Measurements from ENCODE around the gene FXR2.

FXR2 gene

GRCh38 chr17:7589204-7589868 is 25.4 kb downstream of the FXR2 start:
- peak in 55 of 58 donors; percentile 35 to 90 (median 70) for DNase-seq

DNA sequence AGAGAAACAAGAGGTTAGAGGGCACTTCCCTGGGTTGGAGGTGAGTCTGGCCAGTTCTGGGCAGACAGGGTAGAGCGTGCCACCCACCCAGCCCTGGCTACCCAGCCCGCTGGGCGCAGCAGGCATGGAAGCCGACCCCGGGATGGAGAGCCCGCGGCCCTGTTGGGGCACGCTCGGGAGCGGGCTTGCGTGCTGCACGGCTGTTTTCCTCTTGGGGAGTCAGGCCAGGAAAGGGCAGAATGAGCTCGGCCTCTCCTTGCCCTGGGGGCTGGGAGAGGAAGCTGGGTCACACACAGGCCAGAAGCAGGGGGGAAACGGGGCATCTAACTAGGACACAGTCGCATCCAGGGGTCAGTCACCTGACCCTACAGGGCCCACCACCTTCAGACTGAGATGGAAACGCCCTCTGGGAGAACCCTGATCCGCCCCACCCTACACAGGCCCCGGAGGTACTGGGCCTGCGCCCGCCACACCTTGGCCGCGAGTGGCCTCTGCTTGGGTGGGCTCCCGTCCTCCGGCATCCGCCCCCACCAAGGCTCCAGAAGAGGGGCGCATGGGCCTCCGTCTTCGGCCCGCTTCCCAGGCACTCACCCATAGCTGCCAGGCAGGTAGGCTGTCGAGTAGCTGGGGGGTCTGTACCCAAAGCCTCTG is 26.0 kb downstream of the FXR2 start:
- peak in 1 of 58 donors; percentile 21 for DNase-seq

GRCh38 chr17:7587420-7588151 is 27.1 kb downstream of the FXR2 start:
- DNase-seq, result peak in 5 of 58 donors; percentile 15 to 40 (median 21)

- no peak for DNase-seq
These were observed 27.9 kb downstream of the FXR2 start for GRCh38 chr17:7586673-7587419.

DNA sequence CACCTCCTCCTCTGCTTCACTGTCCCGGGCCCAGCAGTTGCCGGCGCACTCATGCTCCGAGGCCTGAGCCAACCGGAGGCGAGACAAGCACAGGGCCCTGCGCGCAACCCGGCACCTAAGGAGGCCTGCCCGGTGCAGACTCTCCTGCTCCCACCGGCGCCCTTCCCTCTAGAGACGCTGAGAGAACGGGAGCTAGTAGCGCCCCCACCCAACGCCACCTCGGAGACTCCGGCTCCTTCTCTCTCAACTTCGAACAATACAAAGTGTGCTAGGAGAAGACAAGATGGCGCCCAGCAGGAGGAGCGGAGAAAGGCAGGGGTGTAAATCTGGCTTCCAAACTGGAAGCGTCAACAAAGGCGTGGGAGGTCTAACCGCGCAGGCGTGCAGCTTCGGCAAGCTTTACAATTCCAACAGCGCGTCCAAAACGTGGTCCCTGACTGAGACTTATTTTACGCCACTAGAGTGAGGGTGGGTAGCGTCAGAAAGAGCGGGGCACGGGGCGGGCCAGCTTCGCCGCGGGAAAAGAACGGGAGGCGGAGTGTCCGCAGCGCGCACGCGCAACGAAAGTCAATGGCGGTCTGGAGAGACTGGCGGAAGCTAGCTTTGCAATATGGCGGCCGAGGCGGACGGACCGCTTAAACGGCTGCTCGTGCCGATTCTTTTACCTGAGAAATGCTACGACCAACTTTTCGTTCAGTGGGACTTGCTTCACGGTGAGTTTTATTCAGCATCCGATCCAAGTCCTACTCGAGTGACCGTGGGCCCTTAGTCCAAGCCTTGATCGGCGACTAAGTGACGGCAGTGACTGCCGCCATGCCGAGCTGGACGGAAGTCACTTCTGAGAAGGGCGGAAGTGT is 31.2 kb downstream of the FXR2 start, which contains the start of gene MPDU1:
MPDU1 (plus strand) TSS at position 600 of the 857 bp plus-strand sequence; CDS start at position 611, 11 bp downstream.
- peak; percentile 75 to 100 (median 96) for DNase-seq

- DNase-seq, result peak in 4 of 58 donors; percentile 43 to 52 (median 48)
These were observed 32.1 kb downstream of the FXR2 start for GRCh38 chr17:7582396-7583252.

DNA sequence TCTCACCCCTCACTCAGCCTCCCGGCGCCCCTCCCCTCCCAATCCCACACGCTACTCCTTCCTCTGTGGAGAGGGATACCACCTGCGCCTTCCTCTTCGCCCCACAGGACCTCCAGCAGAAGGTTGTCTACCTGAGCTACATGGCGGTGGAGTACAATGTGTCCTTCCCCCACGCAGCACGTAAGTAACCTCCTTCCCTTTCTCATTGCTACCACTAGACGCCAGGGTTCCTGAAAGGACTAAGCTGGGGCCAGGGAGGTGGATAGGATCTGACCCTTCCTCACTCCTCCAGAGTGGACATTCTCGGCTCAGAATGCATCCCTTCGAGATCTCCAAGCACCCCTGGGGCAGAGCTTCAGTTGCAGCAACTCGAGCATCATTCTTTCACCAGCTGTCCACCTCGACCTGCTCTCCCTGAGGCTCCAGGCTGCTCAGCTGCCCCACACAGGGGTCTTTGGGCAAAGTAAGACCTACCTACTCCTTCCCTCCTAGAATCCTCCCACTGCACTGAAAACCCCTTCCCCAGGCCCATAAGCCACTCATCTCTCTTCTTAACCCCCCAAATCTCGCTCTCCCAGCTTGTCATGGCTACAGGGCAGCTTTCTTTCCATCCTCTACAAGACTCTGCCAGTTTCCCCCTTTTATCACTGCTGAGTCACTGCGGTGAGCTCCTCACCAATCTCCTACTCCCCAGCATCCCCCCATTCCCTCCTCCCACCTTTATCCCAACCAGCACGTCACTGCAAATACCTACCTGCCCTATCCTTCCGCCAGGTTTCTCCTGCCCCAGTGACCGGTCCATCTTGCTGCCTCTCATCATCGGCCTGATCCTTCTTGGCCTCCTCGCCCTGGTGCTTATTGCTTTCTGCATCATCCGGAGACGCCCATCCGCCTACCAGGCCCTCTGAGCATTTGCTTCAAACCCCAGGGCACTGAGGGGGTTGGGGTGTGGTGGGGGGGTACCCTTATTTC is 33.8 kb downstream of the FXR2 start:
- no peak for DNase-seq

DNA sequence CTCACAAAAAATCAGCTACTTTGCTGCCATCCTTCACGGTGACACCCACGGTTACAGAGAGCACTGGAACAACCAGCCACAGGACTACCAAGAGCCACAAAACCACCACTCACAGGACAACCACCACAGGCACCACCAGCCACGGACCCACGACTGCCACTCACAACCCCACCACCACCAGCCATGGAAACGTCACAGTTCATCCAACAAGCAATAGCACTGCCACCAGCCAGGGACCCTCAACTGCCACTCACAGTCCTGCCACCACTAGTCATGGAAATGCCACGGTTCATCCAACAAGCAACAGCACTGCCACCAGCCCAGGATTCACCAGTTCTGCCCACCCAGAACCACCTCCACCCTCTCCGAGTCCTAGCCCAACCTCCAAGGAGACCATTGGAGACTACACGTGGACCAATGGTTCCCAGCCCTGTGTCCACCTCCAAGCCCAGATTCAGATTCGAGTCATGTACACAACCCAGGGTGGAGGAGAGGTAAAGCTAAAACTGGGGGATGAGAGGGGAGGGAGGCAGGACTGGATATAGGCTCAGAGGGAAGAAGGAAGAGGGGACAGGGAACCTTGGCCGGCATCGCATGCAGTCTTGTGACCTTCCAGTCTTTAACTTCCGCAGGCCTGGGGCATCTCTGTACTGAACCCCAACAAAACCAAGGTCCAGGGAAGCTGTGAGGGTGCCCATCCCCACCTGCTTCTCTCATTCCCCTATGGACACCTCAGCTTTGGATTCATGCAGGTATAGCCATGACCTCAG is 34.7 kb downstream of the FXR2 start:
- no peak for DNase-seq

GRCh38 chr17:7579001-7579833 is 35.5 kb downstream of the FXR2 start, which contains the start of gene CD68:
TSS of gene CD68 (plus strand) at chr17:7579638. CDS start at chr17:7579678, 40 bp downstream.
- peak in 17 of 58 donors; percentile 9 to 75 (median 55) for DNase-seq

- no peak for DNase-seq
These were observed 37.1 kb downstream of the FXR2 start for GRCh38 chr17:7577327-7578199.

DNA sequence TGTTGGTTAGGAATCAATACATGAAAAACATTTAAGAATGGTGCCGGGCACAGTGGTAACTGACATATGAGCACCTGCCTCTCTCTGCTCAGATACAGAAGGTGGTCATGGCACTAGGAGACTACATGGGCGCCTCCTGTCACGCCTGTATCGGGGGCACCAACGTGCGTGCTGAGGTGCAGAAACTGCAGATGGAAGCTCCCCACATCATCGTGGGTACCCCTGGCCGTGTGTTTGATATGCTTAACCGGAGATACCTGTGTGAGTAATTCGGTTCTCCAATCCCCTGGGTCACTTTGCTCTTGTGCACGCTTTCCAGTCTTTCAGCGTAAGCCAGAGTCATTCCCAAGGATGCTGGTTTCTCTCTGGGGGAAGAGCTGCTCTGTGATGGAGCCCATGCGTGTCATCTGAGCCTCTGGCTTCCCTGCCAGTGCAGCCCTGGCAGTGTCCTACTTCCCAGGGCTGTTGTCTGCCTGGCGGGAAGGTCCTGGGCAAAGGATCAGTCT is 38.2 kb downstream of the FXR2 start:
- DNase-seq, result peak in 1 of 58 donors; percentile 23

DNA sequence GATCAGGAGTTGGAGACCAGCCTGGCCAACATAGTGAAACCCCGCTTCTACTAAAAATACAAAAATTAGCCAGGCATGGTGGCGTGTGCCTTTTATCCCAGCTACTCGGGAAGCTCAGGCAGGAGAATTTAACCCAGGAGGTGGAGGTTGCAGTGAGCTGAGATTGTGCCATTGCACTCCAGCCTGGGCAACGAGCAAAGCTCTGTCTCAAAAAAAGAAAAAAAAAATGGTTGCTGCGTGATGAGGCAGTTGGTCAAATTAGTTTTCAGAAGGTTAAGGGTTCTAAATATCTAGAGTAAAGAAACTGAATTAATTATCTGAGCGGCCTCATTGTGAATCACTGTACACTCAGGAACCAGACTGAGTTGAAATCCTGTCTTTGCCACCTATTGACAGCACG is 38.7 kb downstream of the FXR2 start:
- no peak for DNase-seq

DNA sequence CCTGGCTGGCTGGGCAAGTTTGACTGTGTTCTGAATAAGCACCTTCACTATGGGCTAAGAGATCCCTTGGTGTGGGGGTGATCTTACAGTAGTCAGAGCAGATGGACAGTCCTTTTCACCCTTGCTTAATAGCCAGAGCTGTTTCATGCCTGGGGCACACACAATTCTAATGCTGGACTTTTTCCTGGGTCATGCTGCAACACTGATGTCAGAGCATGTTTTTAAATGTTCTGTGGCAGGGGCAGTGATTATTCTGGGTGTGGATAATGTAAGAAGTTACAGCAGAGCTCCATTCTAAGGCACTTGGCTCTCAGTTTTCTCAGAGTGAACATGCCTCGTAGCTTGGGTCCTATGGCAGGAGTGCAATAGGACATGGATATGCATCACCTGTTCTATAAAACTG is 39.2 kb downstream of the FXR2 start:
- no peak for DNase-seq

DNA sequence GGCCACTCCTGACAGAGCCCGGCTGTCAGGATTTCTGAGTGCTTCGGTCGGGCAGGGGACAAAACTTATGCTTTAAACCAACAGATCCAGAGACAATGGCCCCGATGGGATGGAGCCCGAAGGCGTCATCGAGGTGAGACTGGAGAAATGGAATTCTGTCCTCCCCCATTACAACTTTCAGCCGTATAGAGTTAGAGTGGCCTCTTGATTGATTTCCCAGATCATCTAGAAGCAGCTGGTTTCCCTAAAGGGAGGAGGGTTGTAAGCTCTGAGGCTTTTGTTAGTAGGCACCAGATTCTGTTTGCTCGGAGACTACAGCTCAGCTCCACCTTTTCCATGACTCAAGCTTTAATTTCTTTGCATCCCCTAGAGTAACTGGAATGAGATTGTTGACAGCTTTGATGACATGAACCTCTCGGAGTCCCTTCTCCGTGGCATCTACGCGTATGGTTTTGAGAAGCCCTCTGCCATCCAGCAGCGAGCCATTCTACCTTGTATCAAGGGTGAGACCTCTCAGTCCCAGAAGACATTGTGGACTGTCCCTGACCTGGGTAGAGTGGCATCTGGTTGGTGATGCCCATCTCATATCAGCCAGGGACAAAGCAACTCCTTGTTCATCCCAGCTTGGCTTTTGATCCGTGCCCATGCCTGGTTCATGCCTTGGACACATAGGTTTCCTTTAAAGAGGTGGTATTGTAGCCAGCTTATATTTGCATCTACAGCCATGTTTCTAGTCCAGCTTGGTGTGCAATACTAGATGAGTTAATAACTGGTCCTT is 40.3 kb downstream of the FXR2 start:
- no peak for DNase-seq
